Measurements from ENCODE around the gene GLI3. TPM values are rescaled to one million over a fixed set of nuclear protein-coding genes. Genes with fewer than 3 reads are reported as not detected.

The GLI3 gene
- total RNA-seq, 2 experiments from 2014 or later, result 0.28 to 0.36 TPM

DNA sequence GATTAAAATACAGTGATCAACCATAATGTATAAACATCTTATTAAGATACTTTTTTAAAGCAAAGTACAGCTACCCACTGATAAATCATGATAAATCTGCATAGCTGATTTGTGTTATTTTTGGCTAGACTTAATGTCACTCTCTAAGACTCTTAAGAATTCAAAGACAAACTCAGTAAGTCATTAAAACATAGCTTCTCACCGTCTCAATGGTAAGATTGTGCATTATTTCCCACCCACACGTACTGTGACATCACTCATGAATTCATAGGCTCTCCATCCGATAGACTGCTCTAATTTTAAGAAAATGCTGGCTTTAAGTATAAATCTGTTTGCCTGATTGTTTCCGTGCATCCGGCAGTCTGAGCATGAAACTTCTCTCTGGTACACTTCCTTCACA, 266.1 kb downstream of the GLI3 start:
- H3K27ac ChIP-seq (ENCODE audit: low read depth in 1 of 2, low read length in 2 of 2), result no peak overlapping the region
- H3K36me3 ChIP-seq (ENCODE audit: insufficient read depth, low read length), result no peaks in the 10 kb centered on the region
- TF ChIP-seq CTCF (IDR thresholded peaks at IDR 0.05), result no peak
- H3K9me3 ChIP-seq (ENCODE audit: control insufficient read depth in 1 of 2, insufficient read depth in 1 of 2, low read length in 2 of 2), result no peaks in the 10 kb centered on the region
- Mint-ChIP-seq H3K27me3 (no peaks in the 10 kb centered on the region), H3K36me3 (ENCODE audit: low read depth) (no peaks in the 10 kb centered on the region), H3K27ac (no peak overlapping the region), H3K9me3 (no peaks in the 10 kb centered on the region), H3K4me1 (ENCODE audit: low read depth) (no peaks in the 10 kb centered on the region), H3K4me3 (no peak overlapping the region)
- intact Hi-C loops (cut with DNase I, micrococcal nuclease), result no loop called here
- ChIA-PET CTCF (no interaction called here), POLR2A (no interaction called here)
- no peaks in the 10 kb centered on the region for H3K27me3 ChIP-seq (ENCODE audit: control insufficient read depth in 1 of 2, insufficient read depth in 2 of 2, low read length in 2 of 2)
- DNase-seq (no peak), ATAC-seq (ENCODE audit: poor library complexity) (no peak)
- H3K4me3 ChIP-seq (ENCODE audit: low read length), result no peak overlapping the region
- H3K4me1 ChIP-seq (ENCODE audit: insufficient read depth, low read length), result no peaks in the 10 kb centered on the region

DNA sequence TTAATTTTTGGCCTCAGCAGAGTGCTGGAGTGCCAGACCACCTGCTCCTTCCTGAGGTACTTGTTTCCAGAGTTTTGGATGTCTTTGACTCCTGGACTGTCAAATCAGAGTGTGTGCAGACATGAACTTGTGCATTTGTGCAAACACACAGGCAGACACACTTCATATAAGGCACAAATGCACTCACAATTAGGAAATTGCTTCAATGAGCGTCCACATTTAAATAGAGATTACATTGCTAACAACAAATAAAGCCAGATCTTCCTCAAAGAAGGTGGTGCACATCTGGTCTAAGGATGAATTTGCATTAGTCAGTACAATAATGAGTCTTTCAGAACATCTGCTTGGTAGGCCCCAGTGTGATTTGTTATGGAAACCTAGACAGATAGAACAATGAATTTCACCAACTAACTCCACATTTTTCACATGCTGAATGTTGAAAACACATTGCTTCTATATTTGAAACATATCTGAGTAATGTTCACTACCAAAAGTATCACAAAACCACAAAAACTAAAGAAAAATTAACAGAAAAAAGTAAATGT, 267.4 kb downstream of the GLI3 start:
- no peaks in the 10 kb centered on the region for H3K4me1 Mint-ChIP-seq (ENCODE audit: low read depth)
- no peaks in the 10 kb centered on the region for H3K27me3 ChIP-seq (ENCODE audit: control insufficient read depth in 1 of 2, insufficient read depth in 2 of 2, low read length in 2 of 2)
- no peaks in the 10 kb centered on the region for H3K9me3 Mint-ChIP-seq
- H3K36me3 Mint-ChIP-seq (ENCODE audit: low read depth), result no peaks in the 10 kb centered on the region
- ChIA-PET CTCF (no interaction called here), POLR2A (no interaction called here)
- no peaks in the 10 kb centered on the region for H3K27me3 Mint-ChIP-seq
- no peak overlapping the region for H3K27ac ChIP-seq (ENCODE audit: low read depth in 1 of 2, low read length in 2 of 2)
- H3K36me3 ChIP-seq (ENCODE audit: insufficient read depth, low read length), result no peaks in the 10 kb centered on the region
- DNase-seq, result no peak
- H3K9me3 ChIP-seq (ENCODE audit: control insufficient read depth in 1 of 2, insufficient read depth in 1 of 2, low read length in 2 of 2), result peaks cover 0 to 12% of the 10 kb centered on the region in 2 experiments
- TF ChIP-seq CTCF (IDR thresholded peaks at IDR 0.05), result no peak
- H3K27ac Mint-ChIP-seq, result no peak overlapping the region
- ATAC-seq (ENCODE audit: poor library complexity), result no peak
- intact Hi-C loops (cut with DNase I, micrococcal nuclease), result no loop called here
- no peak overlapping the region for H3K4me3 ChIP-seq (ENCODE audit: low read length)
- no peaks in the 10 kb centered on the region for H3K4me1 ChIP-seq (ENCODE audit: insufficient read depth, low read length)
- H3K4me3 Mint-ChIP-seq, result no peak overlapping the region

GRCh38 chr7:41967156-41967555, 269.9 kb downstream of the GLI3 start:
- no peak overlapping the region for H3K27ac ChIP-seq (ENCODE audit: low read depth in 1 of 2, low read length in 2 of 2)
- no peaks in the 10 kb centered on the region for H3K4me1 ChIP-seq (ENCODE audit: insufficient read depth, low read length)
- H3K4me3 Mint-ChIP-seq, result no peak overlapping the region
- no peak for TF ChIP-seq CTCF (IDR thresholded peaks at IDR 0.05)
- ChIA-PET POLR2A (no interaction called here), CTCF (no interaction called here)
- H3K36me3 Mint-ChIP-seq (ENCODE audit: low read depth), result no peaks in the 10 kb centered on the region
- intact Hi-C loops (cut with DNase I, micrococcal nuclease), result no loop called here
- DNase-seq, result no peak
- H3K9me3 ChIP-seq (ENCODE audit: control insufficient read depth in 1 of 2, insufficient read depth in 1 of 2, low read length in 2 of 2), result peaks cover 0 to 12% of the 10 kb centered on the region in 2 experiments
- H3K27me3 ChIP-seq (ENCODE audit: control insufficient read depth in 1 of 2, insufficient read depth in 2 of 2, low read length in 2 of 2), result no peaks in the 10 kb centered on the region
- no peaks in the 10 kb centered on the region for H3K9me3 Mint-ChIP-seq
- no peaks in the 10 kb centered on the region for H3K4me1 Mint-ChIP-seq (ENCODE audit: low read depth)
- no peak overlapping the region for H3K27ac Mint-ChIP-seq
- H3K36me3 ChIP-seq (ENCODE audit: insufficient read depth, low read length), result no peaks in the 10 kb centered on the region
- H3K4me3 ChIP-seq (ENCODE audit: low read length), result no peak overlapping the region
- ATAC-seq (ENCODE audit: poor library complexity), result no peak
- H3K27me3 Mint-ChIP-seq, result no peaks in the 10 kb centered on the region
